Amniotic epithelial cell (primary cell): Measurements from ENCODE around the gene ANKS1B.
"Not testable (repeated sequence)": the region's sequence is repeated elsewhere in the genome, so short reads cannot be mapped to it uniquely, and the experiment has no call there.

Experiments used
- DNase-seq: peaks from one replicate; pipeline ENCODE4 v3.0.0-alpha.2; 2010; ENCODE audit warnings: low read depth

The ANKS1B gene

GRCh38 chr12:99759444-99759843 is 225.3 kb downstream of the ANKS1B start:
- no peak for DNase-seq

DNA sequence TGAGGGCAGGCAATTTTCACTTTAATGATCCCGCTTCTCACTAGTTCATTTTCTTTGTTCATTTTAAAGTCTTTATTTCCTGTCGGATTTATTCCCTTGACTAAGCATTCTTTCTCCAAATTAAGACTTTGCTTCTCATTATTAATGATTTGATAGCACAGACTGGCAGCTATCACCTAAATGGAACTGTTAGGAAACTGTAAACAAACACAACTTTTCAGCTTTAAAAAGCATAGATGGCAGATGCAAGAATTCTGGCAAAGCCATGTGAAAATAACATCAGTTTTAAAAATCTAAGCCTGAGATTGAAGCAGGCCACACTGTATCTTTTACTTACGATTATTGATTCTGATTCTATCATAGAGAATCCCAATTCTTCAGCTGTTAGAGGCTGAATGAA is 225.7 kb downstream of the ANKS1B start:
- DNase-seq: no peak

DNA sequence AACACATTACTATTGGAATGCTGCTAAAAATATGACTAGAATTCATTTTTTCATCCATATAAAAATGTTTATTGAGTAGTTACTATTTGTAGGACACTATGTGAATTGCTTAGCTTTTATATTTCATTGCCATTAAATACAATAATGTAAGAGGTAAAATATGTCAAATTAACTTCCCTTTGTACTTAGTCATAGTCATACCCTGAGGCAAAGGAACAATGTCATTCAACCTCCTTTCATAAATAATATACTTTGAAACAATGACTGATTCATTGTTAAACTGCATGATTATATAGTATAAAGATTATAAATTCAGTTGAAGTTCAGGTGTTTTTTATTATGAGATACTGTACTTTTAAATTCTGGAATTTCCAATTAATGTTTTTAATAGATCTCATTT is 232.0 kb downstream of the ANKS1B start:
- DNase-seq: no peak

DNA sequence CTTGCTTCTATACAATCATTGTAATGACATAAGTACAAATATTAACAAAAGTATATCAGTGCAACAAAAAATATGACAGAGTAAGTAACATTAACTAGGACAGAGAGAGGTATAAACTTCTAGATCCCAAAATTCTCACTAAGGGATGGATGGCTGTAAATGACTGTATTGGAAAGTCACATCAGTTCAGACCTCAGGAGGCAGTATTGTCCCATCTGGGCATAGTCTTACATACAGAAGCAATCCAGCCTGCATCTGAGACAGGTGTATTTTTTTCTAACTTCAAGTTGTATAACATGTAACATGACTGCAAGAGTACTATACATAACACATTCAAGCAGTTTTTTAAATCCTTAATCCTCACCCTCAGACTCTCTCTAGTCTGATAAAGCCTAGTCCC is 238.2 kb downstream of the ANKS1B start:
- no peak for DNase-seq

- DNase-seq: no peak
These were observed 238.8 kb downstream of the ANKS1B start for GRCh38 chr12:99745895-99746294.

DNA sequence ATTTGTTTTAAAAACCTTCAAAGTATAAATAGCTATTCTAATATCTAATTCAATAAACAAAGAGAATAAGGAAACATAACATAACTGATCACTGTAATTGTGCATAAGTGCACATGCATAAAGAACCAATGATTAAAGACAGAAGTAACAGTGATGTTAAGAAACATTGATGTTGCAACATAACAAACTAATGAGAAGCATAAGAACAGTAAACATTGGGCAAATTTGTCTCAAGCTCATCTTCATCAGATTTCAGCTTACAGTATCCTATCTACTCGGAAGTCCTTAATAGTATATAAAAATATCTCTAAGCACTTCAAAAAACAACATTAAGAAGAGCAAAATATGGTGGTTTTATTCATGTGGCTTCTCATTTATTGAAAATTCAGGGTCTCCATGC is 239.6 kb downstream of the ANKS1B start:
- DNase-seq: no peak

- no peak for DNase-seq
These were observed 247.9 kb downstream of the ANKS1B start for GRCh38 chr12:99736760-99737269.

- no peak for DNase-seq
These were observed 252.6 kb downstream of the ANKS1B start for GRCh38 chr12:99732131-99732530.

DNA sequence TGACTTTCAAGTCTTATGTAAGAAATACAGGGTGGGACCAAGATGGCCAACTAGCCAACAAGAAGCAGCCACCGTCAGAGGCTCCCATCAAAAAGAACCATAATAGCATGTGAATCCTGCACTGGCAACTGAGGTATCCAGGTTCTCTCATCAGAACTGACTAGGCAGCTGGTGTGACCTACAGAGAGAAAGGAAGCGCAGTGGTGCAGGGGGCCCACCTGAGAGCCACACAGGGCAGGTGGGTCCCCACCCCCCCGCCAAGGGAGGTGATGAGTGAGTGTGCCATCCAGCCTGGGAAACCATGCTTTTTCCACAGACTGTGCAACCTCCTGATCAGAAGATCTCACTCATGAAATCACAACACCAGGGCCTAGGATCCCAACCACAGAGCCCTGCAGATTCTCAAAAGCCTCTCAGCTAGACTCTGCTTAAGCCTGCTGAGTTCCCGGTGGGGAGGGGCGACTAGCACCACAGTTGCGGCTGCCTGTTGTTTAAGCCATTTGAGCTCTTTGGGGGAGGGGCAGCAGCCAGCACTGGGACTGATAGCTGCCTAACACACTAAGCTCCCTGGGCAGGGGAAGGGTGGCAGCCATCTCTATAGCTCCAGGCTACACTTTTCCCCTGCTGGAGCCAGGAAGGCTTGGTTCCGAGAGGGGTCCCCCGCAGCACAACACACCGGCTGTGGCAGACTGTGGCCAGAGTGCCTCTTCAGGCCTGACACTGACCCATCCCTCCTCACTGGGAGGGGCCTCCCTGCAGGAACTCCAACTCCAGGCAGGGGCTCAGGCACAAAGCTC is 261.8 kb downstream of the ANKS1B start:
- DNase-seq: no peak

- DNase-seq: no peak
These were observed 262.9 kb downstream of the ANKS1B start for GRCh38 chr12:99721715-99722275.

DNA sequence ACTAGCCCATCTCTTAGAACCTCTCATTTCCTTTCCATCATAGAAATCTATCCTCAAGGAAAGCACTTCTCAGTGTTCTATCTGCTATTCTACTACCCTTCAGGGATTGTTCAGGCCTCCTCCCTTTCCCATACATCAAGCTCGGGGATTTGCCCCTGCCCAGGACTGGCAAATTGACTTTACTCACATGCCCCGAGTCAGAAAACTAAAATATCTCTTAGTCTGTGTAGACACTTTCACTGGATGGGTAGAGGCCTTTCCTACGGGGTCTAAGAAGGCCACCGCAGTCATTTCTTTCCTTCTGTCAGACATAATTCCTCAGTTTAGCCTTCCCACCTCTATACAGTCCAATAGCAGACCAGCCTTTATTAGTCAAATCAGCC is 264.7 kb downstream of the ANKS1B start:
- not testable (repeated sequence) for DNase-seq

DNA sequence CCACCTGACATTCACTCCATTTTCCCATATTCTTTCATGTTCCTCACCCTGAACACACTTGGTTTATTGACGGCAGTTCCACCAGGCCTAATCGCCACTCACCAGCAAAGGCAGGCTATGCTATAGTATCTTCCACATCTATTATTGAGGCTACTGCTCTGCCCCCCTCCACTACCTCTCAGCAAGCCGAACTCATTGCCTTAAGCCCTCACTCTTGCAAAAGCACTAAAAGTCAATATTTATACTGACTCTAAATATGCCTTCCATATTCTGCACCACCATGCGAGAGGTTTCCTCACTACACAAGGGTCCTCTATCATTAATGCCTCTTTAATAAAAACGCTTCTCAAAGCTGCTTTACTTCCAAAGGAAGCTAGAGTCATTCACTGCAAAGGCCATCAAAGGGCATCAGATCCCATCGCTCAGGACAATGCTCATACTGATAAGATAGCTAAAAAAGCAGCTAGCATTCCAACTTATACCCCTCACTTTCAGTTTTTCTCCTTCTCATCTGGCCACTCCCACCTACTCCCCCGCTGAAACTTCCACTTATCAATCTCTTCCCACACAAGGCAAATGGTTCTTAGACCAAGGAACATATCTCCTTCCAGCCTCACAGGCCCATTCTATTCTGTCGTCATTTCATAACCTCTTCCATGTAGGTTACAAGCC is 265.2 kb downstream of the ANKS1B start:
- DNase-seq: not testable (repeated sequence)

- DNase-seq: not testable (repeated sequence)
These were observed 268.8 kb downstream of the ANKS1B start for GRCh38 chr12:99715841-99716510.

GRCh38 chr12:99714921-99715320 is 269.8 kb downstream of the ANKS1B start:
- not testable (repeated sequence) for DNase-seq

DNA sequence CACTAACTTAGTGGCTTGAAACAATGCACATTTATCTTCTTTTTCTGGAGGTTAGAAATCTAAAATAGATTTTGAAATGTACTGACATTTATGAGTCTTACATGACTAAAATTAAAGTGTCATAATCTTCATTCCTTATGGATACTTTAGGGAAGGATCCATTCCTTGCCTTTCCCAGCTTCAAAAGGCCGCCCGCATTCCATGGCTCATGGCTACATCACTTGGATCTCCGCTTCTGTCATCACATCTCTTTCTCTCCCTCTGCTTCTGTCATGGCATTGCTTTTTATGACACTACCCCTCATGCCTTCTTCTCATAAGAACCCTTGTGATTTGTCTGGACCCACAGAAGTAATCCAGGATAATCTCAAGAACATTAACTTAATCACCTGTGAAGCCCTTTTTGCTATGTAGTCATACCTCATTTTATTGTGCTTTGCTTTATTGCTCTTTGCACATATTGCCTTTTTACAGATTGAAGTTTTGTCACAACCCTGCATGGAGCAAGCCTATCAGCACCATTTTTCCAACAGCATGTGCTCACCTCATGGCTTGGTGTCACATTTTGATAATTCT is 270.7 kb downstream of the ANKS1B start:
- DNase-seq: no peak

DNA sequence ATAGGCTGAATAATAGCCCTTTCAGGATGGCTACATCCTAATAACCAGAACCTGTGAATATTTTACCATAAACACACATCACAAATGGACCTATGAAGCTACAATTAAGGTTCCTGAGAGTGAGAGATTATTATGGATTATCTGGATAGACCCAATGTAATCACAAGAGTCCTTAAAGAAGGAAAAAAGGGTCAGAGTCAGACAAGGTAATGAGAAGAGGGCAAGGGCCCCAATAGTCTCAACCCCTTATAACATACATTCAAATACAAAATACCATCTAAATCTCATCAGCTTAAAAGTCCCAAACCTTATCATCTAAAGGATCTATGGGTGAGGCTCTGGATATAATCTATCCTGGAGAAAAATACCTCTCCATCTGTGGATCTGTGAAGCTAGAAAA is 272.5 kb downstream of the ANKS1B start:
- no peak for DNase-seq

- DNase-seq: no peak
These were observed 273.5 kb downstream of the ANKS1B start for GRCh38 chr12:99711246-99711645.

GRCh38 chr12:99709619-99710018 is 275.1 kb downstream of the ANKS1B start:
- no peak for DNase-seq

- no peak for DNase-seq
These were observed 275.6 kb downstream of the ANKS1B start for GRCh38 chr12:99709116-99709515.

- no peak for DNase-seq
These were observed 276.9 kb downstream of the ANKS1B start for GRCh38 chr12:99707883-99708282.

DNA sequence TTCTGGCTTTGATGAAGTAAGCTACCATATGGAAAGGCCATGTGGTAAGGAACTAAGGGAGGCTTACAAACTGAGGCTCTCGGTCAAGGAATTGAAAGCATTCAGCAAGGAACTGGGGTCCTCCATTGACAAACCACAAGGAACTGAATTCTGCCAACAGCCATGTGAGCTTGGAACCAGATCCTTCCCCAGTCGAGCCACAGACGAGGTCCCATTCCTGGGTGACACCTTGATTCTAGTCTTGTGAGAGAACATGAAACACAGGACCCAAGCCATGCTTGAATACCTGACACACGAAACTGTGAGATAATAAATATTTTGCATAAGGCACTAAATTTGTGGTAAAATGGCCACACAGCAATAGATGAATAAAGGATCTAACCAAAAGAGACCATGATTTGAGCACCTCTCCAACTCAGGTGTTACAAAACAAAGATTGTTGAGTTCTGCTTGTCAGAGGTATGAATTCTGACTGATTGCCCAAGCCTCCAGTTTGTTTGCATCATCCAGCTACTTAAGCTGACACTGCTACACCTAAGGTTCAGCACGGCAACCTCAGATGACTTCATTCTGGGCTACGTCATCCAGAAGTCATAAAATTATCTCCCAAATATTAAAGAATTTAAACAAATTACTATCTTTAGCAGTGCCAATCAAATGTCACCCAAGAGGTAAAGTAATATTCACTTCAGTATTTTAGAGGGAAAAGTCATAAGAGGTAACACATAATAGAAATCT is 277.8 kb downstream of the ANKS1B start:
- DNase-seq: no peak
